G401.6 (cell line): ENCODE measurements around the gene OLFML2B.

Source experiments
- FAIRE-seq: peaks from 2 replicates; lab custom pipeline; 2012; peaks lifted over from hg19 to GRCh38; lab: Jason Lieb, UNC

Gene OLFML2B

DNA sequence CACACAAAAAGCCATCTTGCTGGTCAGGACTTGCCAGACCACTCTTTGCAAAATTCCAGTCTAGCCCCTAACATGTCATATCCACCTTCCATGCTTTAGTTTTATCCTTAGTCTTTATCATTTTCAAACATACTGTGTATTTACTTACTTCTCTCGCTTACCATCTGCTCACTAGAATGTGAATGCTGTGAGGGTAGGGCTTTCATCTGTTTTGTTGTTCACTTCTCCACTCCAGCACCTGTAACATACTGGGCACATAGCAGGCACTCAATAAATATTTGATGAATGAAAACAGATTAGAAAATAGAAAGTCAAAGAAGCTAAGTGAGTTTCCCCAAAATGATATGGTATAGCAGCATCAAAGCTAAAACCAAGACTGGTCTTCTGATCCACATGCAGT, 79.9 kb downstream of the OLFML2B start:
- no peak for FAIRE-seq

DNA sequence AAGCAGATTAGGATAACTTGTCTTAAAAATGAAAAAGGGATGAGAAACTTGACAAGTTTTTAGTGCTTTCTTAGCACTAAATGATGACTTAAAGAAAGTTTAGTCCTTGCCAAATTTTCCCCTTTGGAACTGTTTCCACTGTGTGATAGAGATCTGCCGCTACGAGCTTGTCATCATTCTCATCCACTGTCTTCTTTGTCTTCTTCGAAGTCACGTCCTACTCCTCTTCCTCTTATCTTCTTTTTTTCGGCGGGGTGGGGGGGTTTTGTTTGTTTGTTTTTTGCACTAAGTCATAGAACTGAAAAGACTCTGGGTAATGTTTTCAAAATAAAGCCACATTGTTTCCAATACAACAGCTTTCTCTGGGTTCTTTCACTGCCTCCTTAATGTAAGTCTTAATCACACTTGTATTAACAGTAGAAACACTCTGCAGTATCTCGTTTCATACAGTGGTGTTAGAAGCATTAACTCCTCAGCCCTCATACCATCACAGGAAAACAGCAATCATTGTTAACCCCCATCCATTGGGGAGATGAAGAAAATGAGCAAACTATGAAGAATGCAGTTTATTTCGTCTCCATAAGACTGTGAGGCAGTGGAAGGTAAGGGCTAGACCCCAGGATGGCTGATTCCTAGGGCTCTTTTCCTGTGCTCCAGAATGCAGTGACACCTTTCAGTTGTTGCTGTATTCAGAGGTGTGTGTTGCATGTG, 81.8 kb downstream of the OLFML2B start:
- FAIRE-seq: no peak

DNA sequence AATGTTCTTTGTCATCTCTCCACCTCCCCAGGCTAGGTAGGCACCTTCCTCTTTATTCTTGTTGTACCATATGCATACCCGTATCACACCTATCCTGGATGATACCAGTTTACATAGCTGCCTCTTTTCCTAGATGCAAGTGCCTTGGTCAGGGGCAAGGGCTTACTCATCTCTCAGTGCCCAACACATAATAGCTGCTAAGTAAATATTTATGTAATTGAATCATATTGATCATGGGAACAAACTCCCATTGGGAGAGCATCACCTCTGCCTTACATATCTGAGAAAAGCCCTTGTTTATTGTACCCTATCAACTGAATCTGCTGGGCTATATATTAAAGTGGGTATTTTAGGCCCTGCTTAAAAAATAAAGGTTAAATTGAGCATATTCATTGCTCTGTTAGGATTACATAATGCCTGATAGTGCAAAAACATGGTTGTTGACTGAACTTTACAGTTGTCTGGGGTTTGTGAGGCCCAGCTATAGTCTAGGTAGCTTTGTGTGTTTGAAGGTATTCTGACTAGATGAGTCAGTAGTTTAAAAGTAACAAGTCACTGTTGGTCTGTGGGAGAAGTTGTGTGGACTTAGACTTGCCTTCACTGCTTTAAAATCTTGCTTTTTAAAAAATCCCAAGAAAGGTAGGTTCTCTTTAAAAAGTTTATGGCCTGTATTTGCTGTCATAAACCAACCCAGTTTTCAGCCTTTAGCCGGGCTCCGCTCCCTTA, 82.6 kb downstream of the OLFML2B start:
- no peak for FAIRE-seq

DNA sequence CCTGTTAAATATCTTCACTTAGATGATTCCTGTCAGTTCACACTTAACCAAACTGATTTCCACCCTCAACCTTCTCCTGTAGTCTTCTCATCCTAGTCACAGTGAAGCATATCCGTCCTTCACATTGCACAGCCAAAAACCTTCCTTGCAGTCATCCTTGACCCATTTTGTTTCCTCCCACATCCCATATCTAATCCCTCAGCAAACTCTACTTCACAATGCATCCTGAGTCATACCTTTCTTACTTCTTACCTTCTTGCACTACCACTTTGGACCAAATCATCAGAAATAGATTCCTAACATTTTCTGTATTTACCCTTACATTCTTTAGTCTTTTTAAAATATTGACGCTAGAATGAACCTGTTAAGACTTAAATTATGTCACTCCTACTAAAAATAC, 86.9 kb downstream of the OLFML2B start:
- no peak for FAIRE-seq

DNA sequence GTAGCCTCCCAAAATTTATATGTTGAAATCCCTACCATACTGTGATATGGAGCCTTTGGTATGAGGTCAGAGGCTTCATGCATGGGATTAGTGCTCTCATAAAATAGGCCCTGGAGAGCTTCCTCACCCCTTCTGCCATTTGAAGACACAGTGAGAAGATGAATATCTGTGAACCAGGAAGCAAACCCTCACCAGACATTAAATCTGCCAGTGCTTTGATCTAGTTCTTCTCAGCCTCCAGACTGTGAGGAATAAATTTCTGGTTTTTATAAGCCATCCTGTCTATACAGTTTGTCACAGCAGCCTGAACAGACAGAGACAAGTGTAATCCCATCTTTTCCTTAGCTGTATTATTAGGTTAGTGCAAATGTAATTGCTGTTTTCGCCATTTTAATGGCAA, 88.4 kb downstream of the OLFML2B start:
- no peak for FAIRE-seq

DNA sequence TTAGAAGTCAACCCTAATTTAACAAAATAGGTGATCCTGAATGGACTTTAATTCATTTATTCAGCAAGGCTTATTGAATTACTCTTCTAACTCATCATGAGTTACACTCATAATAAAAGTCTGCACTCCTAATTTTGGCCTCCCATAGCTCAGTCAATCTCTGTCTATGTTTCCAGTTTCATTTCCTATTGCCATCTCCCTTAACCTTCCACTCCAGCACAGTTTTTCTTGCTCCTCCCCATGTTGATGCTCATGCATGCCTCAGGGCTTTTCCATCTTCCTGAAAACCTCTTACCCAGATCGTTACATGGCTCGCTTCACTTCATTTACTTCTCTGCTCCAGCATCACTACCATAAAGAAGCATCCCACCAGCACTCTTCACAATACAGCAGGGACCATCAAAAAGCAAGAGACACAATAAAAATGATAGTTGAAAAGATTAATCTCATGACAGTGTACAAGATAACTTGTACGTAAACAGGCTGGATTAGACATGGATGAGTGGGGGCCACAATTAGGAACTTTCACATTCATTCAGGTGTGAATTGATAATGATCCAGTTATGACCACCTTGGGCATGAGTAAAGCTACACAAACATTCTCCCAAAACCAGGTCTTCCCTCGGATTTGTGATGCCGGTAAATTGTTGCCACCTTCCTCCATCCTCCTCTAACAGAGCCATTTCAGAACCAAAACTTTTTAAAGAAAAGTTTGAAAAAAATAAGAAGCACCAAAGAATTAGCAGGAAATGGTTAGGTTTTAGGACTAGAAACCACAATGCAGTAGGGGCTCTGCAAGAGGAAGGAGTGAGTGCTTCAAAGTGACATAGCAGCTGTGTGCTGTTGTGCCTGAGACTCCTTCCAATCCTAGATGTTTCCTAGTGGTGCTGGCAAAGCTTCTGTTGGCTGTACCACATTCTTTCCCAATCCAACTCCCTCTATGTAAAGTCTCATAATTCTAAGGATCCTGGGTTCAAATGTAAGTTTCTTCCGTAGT, 89.8 kb downstream of the OLFML2B start:
- FAIRE-seq: no peak
